SIG-M5 treated with dmso at 0.1 percent for 504 hours (cell line): ENCODE measurements around the gene SPOCK1.
"Not testable (repeated sequence)": the region's sequence is repeated elsewhere in the genome, so short reads cannot be mapped to it uniquely, and the experiment has no call there.

Experiments used
- DNase-seq: peaks from one replicate; lab custom pipeline; 2025; ENCODE audit not compliant: unreplicated experiment; lab: John Stamatoyannopoulos, UW

The SPOCK1 gene

DNA sequence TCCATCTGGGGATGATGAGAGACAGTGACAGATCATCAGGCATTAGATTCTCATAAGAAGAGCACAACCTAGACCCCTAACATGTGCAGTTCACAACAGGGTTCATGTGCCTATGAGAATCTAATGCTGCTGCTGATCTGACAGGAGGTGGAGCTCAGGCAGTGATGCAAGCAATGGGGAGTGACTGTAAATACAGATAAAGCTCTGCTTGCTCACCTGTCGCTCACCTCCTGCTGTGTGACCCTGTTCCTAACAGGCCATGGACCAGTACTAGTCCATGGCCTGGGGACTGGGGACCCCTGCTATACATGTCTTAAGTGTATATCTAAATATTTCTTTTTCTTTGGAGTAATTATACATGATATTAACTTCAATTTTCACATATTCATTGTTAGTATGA, 265.8 kb downstream of the SPOCK1 start:
- not testable (repeated sequence) for DNase-seq

- DNase-seq, result no peak
These were observed 267.6 kb downstream of the SPOCK1 start for GRCh38 chr5:137231540-137231939.

DNA sequence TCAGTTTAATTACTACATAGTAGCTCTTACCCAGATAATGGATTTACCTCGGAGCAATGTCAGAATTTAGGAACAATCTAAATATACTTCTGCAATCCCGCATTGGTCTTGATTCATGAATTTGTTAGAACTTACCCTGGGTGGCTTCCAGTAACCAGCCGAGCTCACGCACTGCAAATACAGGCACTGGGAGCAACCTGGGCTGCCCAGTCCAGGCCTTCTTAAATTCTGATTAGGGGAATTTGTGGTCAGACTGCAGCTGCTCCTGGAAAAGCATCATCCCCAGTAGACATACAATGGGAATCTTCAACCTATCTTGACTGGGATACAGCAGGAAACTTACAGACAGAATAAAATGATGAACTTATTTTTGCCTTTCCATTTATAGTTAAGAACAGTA, 270.3 kb downstream of the SPOCK1 start:
- no peak for DNase-seq

DNA sequence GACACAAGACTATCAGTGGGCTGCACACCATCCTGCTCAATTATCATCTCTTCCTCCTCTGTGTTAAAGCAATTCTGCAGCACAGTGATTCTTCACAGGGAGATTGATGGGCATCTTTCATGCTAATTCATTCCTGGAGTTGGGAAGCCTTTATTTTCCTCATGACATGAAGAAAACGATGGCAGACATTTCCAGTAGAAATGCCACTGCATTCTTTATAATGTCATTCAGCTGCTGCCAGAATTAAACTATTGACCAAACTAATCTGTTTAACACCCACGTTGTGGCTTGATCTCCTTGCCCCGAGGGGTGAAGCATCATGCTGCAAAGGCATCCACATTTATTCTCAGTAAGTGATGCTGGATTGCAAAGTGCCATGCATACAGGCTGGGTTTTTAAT, 273.0 kb downstream of the SPOCK1 start:
- no peak for DNase-seq

- DNase-seq, result no peak
These were observed 275.5 kb downstream of the SPOCK1 start for GRCh38 chr5:137223324-137224295.

DNA sequence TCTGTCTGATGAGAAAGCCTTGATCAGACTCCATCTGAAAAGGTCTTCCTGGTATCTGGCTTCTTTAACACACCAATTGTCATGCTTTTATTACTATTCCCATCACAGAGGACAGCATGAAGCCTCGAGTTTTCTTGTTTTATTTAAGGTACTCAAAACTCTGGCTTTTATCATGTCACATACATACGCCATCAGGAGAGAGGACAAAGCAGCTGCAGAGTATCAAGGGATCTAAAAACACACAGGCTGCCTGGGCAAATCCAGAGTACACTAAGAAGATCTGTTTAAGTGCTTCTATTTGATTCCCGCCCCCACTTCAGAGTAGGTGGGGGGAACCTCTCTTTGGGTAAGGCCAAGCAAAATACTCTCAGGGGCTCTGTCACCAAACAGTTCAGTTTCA, 277.2 kb downstream of the SPOCK1 start:
- DNase-seq, result no peak

DNA sequence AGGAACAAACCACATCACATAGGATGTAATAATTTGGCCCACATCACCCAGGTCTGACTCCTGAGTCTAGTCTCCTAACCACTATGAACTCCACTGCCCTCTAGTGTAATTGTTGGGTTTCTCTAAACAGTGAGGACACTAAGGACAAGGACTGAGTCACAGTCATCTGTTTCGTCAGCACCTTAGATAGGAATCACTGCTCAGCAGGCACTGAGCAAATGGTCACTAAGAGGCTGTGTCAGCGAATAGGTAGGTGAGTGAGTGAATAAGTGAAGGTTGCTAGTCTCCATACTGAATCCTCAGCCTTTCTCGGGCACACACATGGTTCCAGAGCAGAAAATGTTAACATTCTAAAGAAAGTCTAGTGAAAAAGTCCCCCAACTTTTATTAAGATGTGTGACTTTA, 278.6 kb downstream of the SPOCK1 start:
- DNase-seq, result peak; percentile 74

DNA sequence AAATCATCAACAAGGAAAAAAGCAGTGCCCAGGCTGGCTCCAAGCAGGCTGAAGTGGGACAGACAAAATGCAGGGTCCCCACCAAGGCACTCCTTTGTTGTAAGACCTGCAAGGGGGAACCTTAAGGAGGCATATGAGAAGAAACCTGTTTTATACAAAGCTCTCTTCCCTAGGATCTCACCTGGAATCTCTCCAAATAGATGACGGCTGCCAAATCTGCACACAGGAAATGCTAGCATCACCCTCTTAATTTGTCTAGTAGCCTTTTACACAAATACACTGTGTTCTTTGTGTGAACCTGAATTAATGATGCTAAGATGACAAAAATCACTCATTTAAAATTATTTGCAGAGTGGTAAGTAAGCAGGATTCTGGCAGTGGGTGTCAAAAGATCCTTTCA, 280.2 kb downstream of the SPOCK1 start:
- DNase-seq, result no peak

- DNase-seq, result no peak
These were observed 280.7 kb downstream of the SPOCK1 start for GRCh38 chr5:137218471-137218870.

DNA sequence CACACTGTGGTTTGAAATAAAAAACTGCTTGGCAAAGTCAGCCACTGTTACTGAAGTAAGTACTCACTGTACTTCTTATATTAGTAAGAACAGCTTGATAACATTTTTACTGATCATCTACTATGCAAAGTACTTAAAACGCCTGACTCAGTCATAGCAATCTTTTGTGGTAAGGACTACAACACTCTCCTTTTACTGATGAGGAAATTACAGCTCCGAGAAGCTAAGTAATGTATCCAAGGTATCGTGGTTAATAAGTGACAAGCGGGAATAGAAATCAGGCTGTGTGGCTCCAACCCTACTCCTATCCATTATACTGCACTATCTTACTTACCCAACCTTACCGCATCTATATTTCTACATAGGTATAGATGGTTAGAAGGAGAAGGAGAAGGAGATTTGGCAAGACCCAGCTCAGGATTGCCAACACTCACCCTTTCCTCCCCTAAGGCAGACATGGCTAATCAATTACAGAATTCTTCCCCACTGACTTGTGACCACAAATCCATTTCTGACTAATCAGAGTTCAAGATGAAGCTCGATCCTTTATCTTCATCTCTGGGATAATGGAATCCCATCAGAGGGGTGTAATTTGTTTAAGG, 281.4 kb downstream of the SPOCK1 start:
- DNase-seq, result no peak

- DNase-seq, result no peak
These were observed 282.0 kb downstream of the SPOCK1 start for GRCh38 chr5:137216976-137217598.

DNA sequence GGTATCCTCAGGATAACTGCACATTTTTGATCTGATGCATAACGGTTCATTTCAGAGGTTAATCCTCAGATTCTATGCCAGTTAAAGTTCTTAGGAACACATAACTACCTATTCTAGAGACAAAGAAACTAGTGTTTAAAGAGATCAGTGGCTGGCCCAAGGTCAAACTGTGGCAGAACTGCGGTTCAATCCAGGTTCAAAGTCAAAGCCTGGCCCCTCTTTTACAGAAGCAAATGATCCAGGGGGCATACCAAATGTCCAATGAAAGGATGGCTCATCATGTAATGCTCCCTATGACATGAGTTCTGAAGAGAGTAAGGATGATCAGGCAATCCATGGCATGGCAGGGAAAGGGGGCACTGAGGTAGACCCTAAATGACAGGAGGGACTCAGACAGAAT, 283.3 kb downstream of the SPOCK1 start:
- no peak for DNase-seq

- no peak for DNase-seq
These were observed 283.9 kb downstream of the SPOCK1 start for GRCh38 chr5:137215261-137215660.

- no peak for DNase-seq
These were observed 284.5 kb downstream of the SPOCK1 start for GRCh38 chr5:137214446-137215189.

DNA sequence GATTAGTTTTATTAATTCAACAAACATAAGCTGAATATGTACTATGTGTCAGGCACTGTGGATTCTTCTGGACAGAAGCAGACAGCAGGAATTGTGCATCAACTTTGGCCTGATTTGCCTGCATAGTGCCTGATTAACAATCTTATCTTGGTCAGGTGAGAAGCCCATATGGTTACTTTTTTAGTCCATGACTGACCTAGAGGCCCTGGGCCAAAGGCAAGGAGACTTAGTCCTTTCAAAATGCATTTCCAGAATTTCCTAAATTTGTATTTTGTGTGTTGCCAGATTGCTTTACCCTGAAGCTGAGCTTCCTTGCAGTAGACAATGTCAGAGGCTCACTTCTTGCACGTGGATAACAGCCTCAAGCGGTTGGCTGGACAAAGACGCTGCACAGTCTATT, 286.7 kb downstream of the SPOCK1 start:
- no peak for DNase-seq

- DNase-seq, result no peak
These were observed 289.8 kb downstream of the SPOCK1 start for GRCh38 chr5:137209232-137209809.

DNA sequence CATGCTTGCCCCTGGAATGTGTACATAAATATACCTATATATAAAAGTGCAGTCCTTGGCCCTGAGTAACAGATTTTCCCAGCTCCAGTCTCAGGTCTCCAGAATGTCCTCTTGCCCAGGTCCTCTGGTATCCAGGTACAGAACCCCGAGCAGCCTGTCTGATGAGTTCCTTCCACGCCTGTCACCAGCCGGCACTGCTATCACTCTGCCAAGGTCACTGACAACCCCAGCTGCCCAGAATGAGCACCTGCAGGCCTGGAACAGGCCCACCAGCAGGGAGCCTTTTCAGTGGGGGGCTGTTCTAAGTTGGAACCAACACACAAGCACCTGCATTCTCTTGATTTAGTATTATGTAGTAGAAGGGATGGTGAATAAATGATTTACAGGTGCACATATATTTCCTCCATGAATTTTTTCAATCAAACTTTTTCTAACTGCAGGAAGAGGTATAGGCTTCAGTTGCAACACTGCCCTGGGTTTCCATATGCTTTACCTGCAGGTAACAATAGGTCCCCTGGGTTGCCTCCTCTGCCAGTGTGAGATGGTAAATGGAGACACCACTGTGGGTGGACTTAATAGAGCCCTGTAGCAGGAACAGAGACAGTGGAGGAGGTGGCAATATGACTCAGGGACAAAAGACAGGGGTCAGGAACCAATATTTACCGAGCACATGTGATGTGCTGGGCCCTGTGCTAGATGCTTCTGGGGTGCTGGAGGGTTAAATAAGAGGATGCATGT, 291.9 kb downstream of the SPOCK1 start:
- no peak for DNase-seq

- no peak for DNase-seq
These were observed 293.0 kb downstream of the SPOCK1 start for GRCh38 chr5:137206030-137206715.

DNA sequence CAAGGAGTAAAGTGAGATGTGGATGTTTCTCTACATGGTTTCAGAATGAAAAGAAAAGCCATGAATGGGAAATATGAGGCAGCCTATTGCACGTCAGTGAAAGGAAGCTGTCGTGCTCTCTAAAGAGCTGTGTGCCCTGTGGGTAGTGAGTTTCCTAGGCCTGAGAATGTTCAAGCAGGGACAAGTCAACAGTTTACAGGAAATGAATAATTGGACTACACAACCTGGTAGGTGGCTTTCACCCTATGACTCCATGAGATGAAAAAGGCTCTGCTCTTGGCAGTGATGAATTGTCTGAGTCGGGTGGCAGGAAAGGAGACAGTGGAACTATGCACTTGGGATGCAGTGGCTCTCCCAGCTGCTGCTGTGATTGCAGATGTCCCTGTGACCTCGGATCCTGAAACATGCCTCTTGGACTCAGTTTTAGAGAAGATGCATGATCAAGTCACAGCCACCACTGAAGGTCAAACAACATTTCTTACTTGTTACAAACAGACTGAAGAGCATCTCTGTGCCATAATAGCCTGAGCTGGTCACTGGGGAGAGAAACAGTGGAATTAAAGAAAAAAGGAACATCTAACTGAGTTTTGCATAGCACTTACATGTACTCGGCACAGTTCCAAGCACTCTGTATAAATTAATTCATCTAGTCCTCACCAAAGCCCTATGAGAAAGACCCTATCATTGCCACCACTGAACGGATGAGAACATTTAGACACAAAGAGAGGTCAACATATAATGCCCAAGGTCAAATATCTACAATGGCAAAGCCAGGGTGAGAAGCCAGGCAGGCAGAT, 293.7 kb downstream of the SPOCK1 start:
- DNase-seq, result no peak
